Small intestine (tissue), 7 donors: ENCODE measurements around the gene SOX13. TPM values are rescaled to one million over a fixed set of nuclear protein-coding genes. Genes with fewer than 3 reads are reported as not detected.
A peak's percentile ranks its signal among the peaks of the same experiment; 100 is the strongest.

Experiments used
- DNase-seq, 2 donors: peaks; one replicate each; pipeline versions ENCODE4 v3.0.0 to v3.0.0-alpha.2; 2013
- FAIRE-seq: peaks from 2 replicates; lab custom pipeline; 2012; peaks lifted over from hg19 to GRCh38; lab: Jason Lieb, UNC
- H3K27ac ChIP-seq, 3 donors: one replicate each; pipeline ENCODE4 v1.5.1; 2013; ENCODE audit warnings: low read length in 2 of 3, mild to moderate bottlenecking in 2 of 3, control low read depth in 1 of 3, inconsistent platforms in 1 of 3, low read depth in 1 of 3, moderate library complexity in 1 of 3
- H3K27me3 ChIP-seq, 3 donors: one replicate each; pipeline ENCODE4 v1.6.1; 2013; ENCODE audit warnings: low read length in 3 of 3, inconsistent platforms in 1 of 3; ENCODE audit not compliant: control insufficient read depth in 3 of 3, insufficient read depth in 3 of 3
- H3K36me3 ChIP-seq, 3 donors: one replicate each; pipeline ENCODE4 v1.6.1; 2013; ENCODE audit warnings: low read length in 3 of 3, inconsistent platforms in 1 of 3, low read depth in 1 of 3, mild to moderate bottlenecking in 1 of 3, moderate library complexity in 1 of 3; ENCODE audit not compliant: control insufficient read depth in 3 of 3, insufficient read depth in 2 of 3
- H3K4me1 ChIP-seq, 3 donors: one replicate each; pipeline ENCODE4 v1.6.1; 2013; ENCODE audit warnings: low read length in 2 of 3, inconsistent platforms in 1 of 3, low read depth in 1 of 3, mild to moderate bottlenecking in 1 of 3, moderate library complexity in 1 of 3; ENCODE audit not compliant: control insufficient read depth in 3 of 3, insufficient read depth in 2 of 3
- H3K4me3 ChIP-seq, 3 donors: one replicate each; pipeline ENCODE4 v1.5.1; 2013; ENCODE audit warnings: low read length in 3 of 3, control low read depth in 1 of 3, inconsistent platforms in 1 of 3, low read depth in 1 of 3, mild to moderate bottlenecking in 1 of 3, moderate library complexity in 1 of 3
- H3K9me3 ChIP-seq, 2 donors: one replicate each; pipeline ENCODE4 v1.6.1; 2013; ENCODE audit warnings: low read depth in 1 of 2, low read length in 1 of 2; ENCODE audit not compliant: control insufficient read depth in 2 of 2, insufficient read depth in 1 of 2
- WGBS, 3 donors: extraction: QIAGEN DNeasy Blood & Tissue Kit; methylation state at CpG; one replicate each; pipeline ENCODE4 v1.1.7; 2013; 5-methylcytosine and 5-hydroxymethylcytosine counted together
- polyA plus RNA-seq, 4 donors: library from polyadenylated mRNA; stranded (reverse) in 3 of 4; unstranded in 1 of 4; fragments of 200-250 nt in 3 of 4; fragments of 120-200 nt in 1 of 4; gene quantifications; one replicate each; pipeline versions ENCODE4 v1.2.1 to v1.2.3, GENCODE V29; 2013
- donor health status: healthy with polysubstance abuse.
- donor health status: control.
- donor health status: control.
- donor health status: Bipolar disorder and iron deficiency.
- donor health status: healthy.

The SOX13 gene
- polyA plus RNA-seq, 4 donors, result 12.4 to 43.7 (median 18.6) TPM

DNA sequence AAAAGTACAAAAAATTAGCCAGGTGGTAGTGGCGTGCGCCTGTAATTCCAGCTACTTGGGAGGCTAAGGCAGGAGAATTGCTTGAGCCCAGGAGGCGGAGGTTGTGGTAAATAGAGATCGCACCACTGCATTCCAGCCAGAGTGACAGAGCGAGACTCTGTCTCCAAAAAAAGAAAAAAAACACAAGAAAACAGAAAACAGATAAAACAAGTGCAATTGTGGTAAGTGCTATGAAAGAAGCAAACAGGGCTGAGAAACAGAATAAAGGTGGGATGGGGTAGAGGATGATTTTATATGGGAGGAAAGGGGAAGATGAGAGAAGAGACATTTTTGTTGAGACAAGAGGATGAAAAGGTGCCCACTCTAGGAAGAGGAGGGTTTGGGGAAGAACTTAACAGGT lies 5.0 kb upstream of the SOX13 start:
- no peak for FAIRE-seq
- 94 to 96% (median 96%) methylated on average over 5 of the region's 5 CpGs for WGBS, 3 donors
- Histone ChIP-seq H3K4me1 (peaks cover 0 to 6% (median 0%) of the 10 kb centered on the region in 3 donors), H3K27me3 (peaks cover 0 to 12% (median 0%) of the 10 kb centered on the region in 3 donors), H3K27ac (no peak overlapping the region), H3K36me3 (no peaks in the 10 kb centered on the region), H3K4me3 (no peak overlapping the region), H3K9me3 (no peaks in the 10 kb centered on the region)
- no peak for DNase-seq

DNA sequence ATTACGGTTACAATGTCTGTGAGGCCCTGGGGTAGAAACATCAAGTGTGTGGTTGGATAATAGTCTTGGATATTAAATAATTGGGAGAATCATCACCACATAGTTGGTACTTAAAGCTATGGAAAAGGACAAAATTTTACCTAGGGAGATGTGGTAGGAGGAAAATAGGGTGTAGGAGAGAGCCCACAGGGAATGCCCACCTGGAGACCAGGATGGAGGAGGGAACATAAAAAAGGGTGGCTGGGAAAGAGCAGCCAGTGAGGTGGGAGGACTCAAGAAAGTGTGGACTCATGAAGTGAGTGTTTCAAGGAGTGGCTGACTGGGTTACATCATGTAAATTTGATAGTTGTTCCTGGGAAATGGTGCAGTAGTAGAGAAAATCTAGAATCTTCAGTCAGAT lies 3.0 kb upstream of the SOX13 start:
- FAIRE-seq (no peak), DNase-seq (no peak)
- H3K36me3 ChIP-seq, result no peaks in the 10 kb centered on the region
- peaks cover 0 to 5% (median 0%) of the 10 kb centered on the region in 3 donors for H3K4me1 ChIP-seq
- WGBS, 3 donors, result 91 to 98% (median 97%) methylated on average over 1 of the region's 1 CpG
- H3K4me3 ChIP-seq, result no peak overlapping the region
- H3K27ac ChIP-seq, result no peak overlapping the region
- H3K27me3 ChIP-seq, result peaks cover 0 to 14% (median 0%) of the 10 kb centered on the region in 3 donors
- H3K9me3 ChIP-seq, result no peaks in the 10 kb centered on the region

- Histone ChIP-seq H3K27ac (no peak overlapping the region), H3K36me3 (no peaks in the 10 kb centered on the region), H3K27me3 (peaks cover 0 to 14% (median 0%) of the 10 kb centered on the region in 3 donors), H3K4me3 (no peak overlapping the region), H3K9me3 (no peaks in the 10 kb centered on the region), H3K4me1 (peaks cover 0 to 8% (median 0%) of the 10 kb centered on the region in 3 donors)
- 91 to 93% (median 93%) methylated on average over 6 of the region's 6 CpGs for WGBS, 3 donors
- DNase-seq (no peak), FAIRE-seq (no peak)
These were observed 2.0 kb upstream of the SOX13 start for GRCh38 chr1:204070895-204071294.

GRCh38 chr1:204073837-204074273 lies 940 bp downstream of the SOX13 start:
- WGBS, 3 donors, result 1 to 2% (median 1%) methylated on average over 20 to 39 of the region's 39 CpGs
- peak overlapping the region; percentile 77 to 86 (median 85) for H3K27ac ChIP-seq
- H3K36me3 ChIP-seq, result peaks cover 0 to 12% (median 0%) of the 10 kb centered on the region in 3 donors
- H3K4me1 ChIP-seq, result peaks cover 0 to 27% (median 0%) of the 10 kb centered on the region in 3 donors
- peak in 1 of 2 donors; percentile 73 for DNase-seq
- H3K4me3 ChIP-seq, result peak overlapping the region; percentile 65 to 93 (median 85)
- H3K27me3 ChIP-seq, result peaks cover 0 to 10% (median 0%) of the 10 kb centered on the region in 3 donors
- no peaks in the 10 kb centered on the region for H3K9me3 ChIP-seq
- no peak for FAIRE-seq

DNA sequence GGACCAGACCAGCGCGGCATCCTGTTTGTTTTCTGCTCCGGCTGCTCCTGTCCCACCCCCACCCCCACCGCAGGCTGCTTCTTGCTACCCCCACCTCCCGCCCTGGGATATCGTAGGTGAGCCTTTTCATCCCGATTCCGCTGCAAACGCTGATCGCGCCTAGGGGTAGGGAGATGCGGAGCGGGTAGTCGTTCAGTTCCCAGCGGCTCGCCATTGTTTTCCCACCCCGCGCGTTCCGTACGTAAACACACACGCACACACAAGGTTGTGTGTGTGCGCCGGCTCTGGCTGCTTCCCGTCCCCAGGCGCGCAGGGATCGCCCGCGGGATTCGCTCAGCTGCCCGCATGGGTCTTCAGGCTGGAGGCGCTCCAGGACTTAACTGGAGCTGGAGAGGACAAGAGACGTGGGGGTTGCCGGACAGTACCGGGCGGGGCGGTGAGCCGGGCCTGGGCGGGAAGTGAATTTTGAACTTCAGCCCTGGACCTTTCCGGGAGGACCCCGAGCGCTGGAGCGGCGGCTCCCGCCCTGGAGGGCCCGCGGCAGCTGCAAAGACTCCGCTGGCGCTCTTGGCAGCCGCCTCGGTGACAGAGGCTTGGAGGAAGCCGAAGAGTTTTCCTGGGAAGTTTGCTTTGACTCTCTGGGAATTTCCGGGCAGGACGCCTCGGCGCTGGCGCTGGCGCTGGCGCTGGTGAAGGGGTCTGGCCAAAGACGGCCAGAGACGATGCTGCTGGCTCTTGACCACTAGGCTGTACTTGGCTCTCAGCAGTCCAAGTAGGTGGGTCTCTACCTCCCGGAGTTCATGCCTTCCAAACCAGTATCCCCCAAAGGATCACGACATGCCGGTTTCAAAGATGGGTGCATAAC lies 1.6 kb downstream of the SOX13 start:
- no peak for FAIRE-seq
- Histone ChIP-seq H3K9me3 (no peaks in the 10 kb centered on the region), H3K27me3 (peaks cover 0 to 10% (median 0%) of the 10 kb centered on the region in 3 donors), H3K4me3 (peak overlapping the region; percentile 65 to 93 (median 85)), H3K36me3 (peaks cover 0 to 14% (median 0%) of the 10 kb centered on the region in 3 donors), H3K4me1 (peaks cover 0 to 29% (median under 1%) of the 10 kb centered on the region in 3 donors), H3K27ac (peak overlapping the region; percentile 77 to 86 (median 85))
- peak; percentile 85 to 92 for DNase-seq
- WGBS, 3 donors, result 1% methylated on average over 63 to 65 of the region's 65 CpGs

DNA sequence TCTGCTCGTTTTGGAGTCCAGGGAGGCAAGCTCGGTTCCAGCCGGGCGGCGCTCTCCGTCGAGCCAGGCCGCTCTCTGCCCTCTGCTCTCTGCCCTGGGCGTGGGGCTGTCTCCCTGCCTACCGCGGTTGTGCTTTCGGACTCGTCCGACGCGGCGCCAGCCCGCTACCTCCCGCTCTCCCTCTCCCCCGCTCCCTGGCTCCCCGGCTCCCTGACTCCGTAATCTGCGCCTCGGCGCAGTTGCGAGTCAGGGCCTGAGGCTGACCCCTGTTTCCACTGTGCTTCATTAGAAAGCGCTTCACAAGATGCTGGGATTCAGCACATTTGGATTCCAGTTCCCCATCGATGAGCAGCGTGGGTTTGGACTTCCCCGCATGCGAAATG lies 2.2 kb downstream of the SOX13 start:
- FAIRE-seq (no peak), DNase-seq (peak; percentile 74 to 81)
- H3K4me1 ChIP-seq, result peaks cover 0 to 35% (median 4%) of the 10 kb centered on the region in 3 donors
- no peaks in the 10 kb centered on the region for H3K9me3 ChIP-seq
- H3K4me3 ChIP-seq, result peak overlapping the region in 2 of 3 donors; percentile 85 to 93
- H3K27me3 ChIP-seq, result peaks cover 0 to 10% (median 0%) of the 10 kb centered on the region in 3 donors
- H3K36me3 ChIP-seq, result peaks cover 0 to 17% (median 0%) of the 10 kb centered on the region in 3 donors
- peak overlapping the region; percentile 77 to 86 (median 85) for H3K27ac ChIP-seq
- WGBS, 3 donors, result 3 to 11% (median 7%) methylated on average over 31 of the region's 31 CpGs

DNA sequence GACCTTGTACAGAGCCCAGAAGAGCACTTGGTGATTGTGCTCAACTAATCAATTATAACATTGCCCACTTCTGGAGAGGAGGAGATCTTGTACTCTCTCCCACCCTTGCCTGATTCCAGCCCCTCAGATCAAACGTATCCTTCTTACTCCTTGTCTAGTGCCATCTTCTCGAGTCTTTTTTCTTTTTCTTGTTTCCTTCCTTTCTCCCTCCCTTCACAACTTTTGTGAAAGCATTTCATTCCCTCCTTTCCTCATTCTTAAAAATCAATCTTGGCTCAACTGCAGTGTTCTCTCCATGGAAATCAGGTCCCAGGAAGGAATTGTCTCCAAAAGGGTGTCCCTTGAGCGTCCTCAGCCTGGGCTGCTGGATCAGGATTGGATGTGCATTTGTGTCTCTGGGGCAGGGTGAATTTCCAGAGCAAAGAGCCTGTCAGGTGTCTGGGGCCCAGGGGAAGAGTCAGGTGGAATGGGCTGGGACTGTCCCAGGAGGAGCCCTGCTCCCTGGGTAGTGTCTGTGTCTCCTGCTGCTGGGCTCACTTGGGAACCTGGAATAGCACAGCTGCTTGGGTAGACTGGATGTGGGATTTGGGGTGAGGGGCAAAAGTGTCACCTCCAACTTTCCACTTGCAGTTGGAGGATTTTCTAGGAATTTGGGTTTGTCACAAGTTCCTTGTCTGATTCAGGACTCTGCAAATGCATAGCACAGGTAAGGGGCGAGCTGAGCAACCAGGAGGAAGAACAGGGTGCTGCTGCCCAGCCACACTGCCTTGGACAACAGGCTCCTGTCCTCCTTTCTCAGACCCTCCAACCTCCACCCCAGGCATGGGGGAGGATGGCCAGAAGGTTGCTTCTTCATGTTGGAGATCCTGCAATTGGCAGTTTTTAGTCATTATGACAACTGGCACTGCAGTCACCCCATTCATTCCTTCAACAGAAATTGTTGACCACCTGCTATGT lies 3.3 kb downstream of the SOX13 start:
- 68 to 72% (median 72%) methylated on average over 4 of the region's 4 CpGs for WGBS, 3 donors
- peak in 1 of 2 donors; percentile 65 for DNase-seq
- Histone ChIP-seq H3K27me3 (peaks cover 0 to 10% (median 0%) of the 10 kb centered on the region in 3 donors), H3K4me1 (peaks cover 2 to 42% (median 4%) of the 10 kb centered on the region in 3 donors), H3K4me3 (peak overlapping the region in 1 of 3 donors; percentile 85), H3K36me3 (peaks cover 0 to 17% (median 0%) of the 10 kb centered on the region in 3 donors), H3K9me3 (no peaks in the 10 kb centered on the region), H3K27ac (peak overlapping the region in 1 of 3 donors; percentile 77)
- no peak for FAIRE-seq
